GM18858 (cell line): ENCODE results near the gene OR6B1.
"Not testable (repeated sequence)": the region's sequence is repeated elsewhere in the genome, so short reads cannot be mapped to it uniquely, and the experiment has no call there.

ENCODE experiments used
- ATAC-seq: cut with Tn5 transposase; IDR thresholded peaks from one replicate; pipeline ENCODE4 v1.9.1; 2021; ENCODE audit not compliant: unreplicated experiment

OR6B1 gene

GRCh38 chr7:144037414-144038035 lies 37.4 kb downstream of the OR6B1 start:
- ATAC-seq = no peak

- ATAC-seq = no peak
Observed at GRCh38 chr7:144038887-144039286, 38.8 kb downstream of the OR6B1 start.

GRCh38 chr7:144048648-144049047 lies 48.5 kb downstream of the OR6B1 start, which contains the start of gene OR2A5:
TSS of gene OR2A5 (plus strand) at chr7:144048948. CDS start at chr7:144050402, 1,454 bp downstream.
- no peak for ATAC-seq

- no peak for ATAC-seq
Observed at GRCh38 chr7:144049491-144049890, 49.4 kb downstream of the OR6B1 start.

GRCh38 chr7:144050093-144050492 lies 50.0 kb downstream of the OR6B1 start:
- no peak for ATAC-seq

- not testable (repeated sequence) for ATAC-seq
Observed at GRCh38 chr7:144050884-144051283, 50.8 kb downstream of the OR6B1 start.

GRCh38 chr7:144057954-144058353 lies 57.8 kb downstream of the OR6B1 start:
- no peak for ATAC-seq
